Esophagus muscularis mucosa (tissue), 4 donors: ENCODE results near the gene EBF3.

Source experiments
- CTCF ChIP-seq, 3 experiments: fragments of 200-600 bp in 2 of 3; fragments of 450-650 bp in 1 of 3; sonication (generic) in 2 of 3; IDR thresholded peaks; one replicate each; pipeline ENCODE4 v1.5.1; 2017 to 2019; ENCODE audit warnings: antibody characterized with exemption in 3 of 3, mild to moderate bottlenecking in 2 of 3, moderate library complexity in 1 of 3
- EP300 ChIP-seq: sonication (generic); formaldehyde crosslinking; IDR thresholded peaks from one replicate; pipeline ENCODE4 v1.6.1; 2017; ENCODE audit warnings: antibody characterized with exemption
- POLR2A ChIP-seq: fragments of 450-650 bp; IDR thresholded peaks from one replicate; pipeline ENCODE4 v1.6.1; 2017; ENCODE audit warnings: antibody characterized with exemption, moderate library complexity, mild to moderate bottlenecking, low read depth
- POLR2AphosphoS5 ChIP-seq, 2 donors: sonication (generic); formaldehyde crosslinking; IDR thresholded peaks; one replicate each; pipeline ENCODE4 v1.6.1; 2017; ENCODE audit warnings: antibody characterized with exemption in 2 of 2

- no peak for TF ChIP-seq CTCF (IDR thresholded peaks at IDR 0.05)
- TF ChIP-seq EP300: no peak
- no peak for TF ChIP-seq POLR2AphosphoS5 (IDR thresholded peaks at IDR 0.05)
- no peak for TF ChIP-seq POLR2A
These were observed 29.5 kb upstream of the EBF3 start for GRCh38 chr10:129993621-129994020.
